Keratinocyte (primary cell): Measurements from ENCODE around the gene MAP3K2.

ENCODE experiments used
- CTCF ChIP-seq, 3 experiments: IDR thresholded peaks in 1 of 3; conservative IDR thresholded peaks in 1 of 3; optimal IDR thresholded peaks in 1 of 3; 2 replicates in 2 of 3; 3 replicates in 1 of 3; pipeline versions ENCODE3 to v1.5.1; 2011; ENCODE audit warnings: low read length in 3 of 3, mild to moderate bottlenecking in 3 of 3, moderate library complexity in 2 of 3, control low read depth in 1 of 3, inconsistent platforms in 1 of 3; ENCODE audit not compliant: insufficient read depth in 2 of 3; ENCODE audit errors: extremely low read depth in 1 of 3
- EZH2 ChIP-seq: IDR thresholded peaks from one replicate; pipeline ENCODE4 v1.6.1; 2012; ENCODE audit warnings: inconsistent platforms, mild to moderate bottlenecking, low read length, moderate library complexity

GRCh38 chr2:127428815-127429109, 41.0 kb upstream of the MAP3K2 start:
- no peak for TF ChIP-seq CTCF (optimal IDR thresholded peaks at IDR 0.05 in 1 of 3, IDR thresholded peaks at IDR 0.05 in 1 of 3, conservative IDR thresholded peaks at IDR 0.05 in 1 of 3; ENCODE audit: extremely low read depth in 1 of 3, insufficient read depth in 2 of 3, low read length in 3 of 3)
- no peak for TF ChIP-seq EZH2
